NT2/D1 (cell line): ENCODE results near the gene P4HA3.

Experiments
- SUZ12 ChIP-seq: IDR thresholded peaks from 2 replicates; pipeline ENCODE4 v1.6.1; 2011; ENCODE audit not compliant: insufficient read length, insufficient read depth; ENCODE audit errors: extremely low read depth
- YY1 ChIP-seq: IDR thresholded peaks from 2 replicates; pipeline ENCODE4 v1.6.1; 2011; ENCODE audit not compliant: insufficient read length, insufficient read depth
- ZNF274 ChIP-seq: IDR thresholded peaks from 2 replicates; pipeline ENCODE4 v1.6.1; 2011; ENCODE audit warnings: mild to moderate bottlenecking, low read depth, low read length

GRCh38 chr11:74226907-74227306 lies 84.5 kb downstream of the P4HA3 start:
- TF ChIP-seq ZNF274 (no peak), YY1 (no peak), SUZ12 (no peak)
